Right atrium auricular region (tissue), 2 donors: ENCODE data around the gene GMNN. TPM values are rescaled to one million over a fixed set of nuclear protein-coding genes. Genes with fewer than 3 reads are reported as not detected.
A peak's percentile ranks its signal among the peaks of the same experiment; 100 is the strongest.

Experiments used
- DNase-seq: peaks from one replicate; pipeline ENCODE4 v3.0.0-alpha.2; 2019; ENCODE audit warnings: low spot score
- H3K27ac ChIP-seq, 2 donors: fragments of 200-600 bp; sonication (generic); 1 replicate in 1 of 2; 2 replicates in 1 of 2; pipeline ENCODE4 v1.5.1; 2016 to 2019
- H3K27me3 ChIP-seq, 2 donors: fragments of 200-600 bp; sonication (generic); one replicate each; pipeline versions ENCODE4 v1.5.1 to v1.6.0; 2017 to 2019
- H3K36me3 ChIP-seq: fragments of 200-600 bp; sonication (generic); one replicate; pipeline ENCODE4 v1.5.1; 2016
- H3K4me1 ChIP-seq, 2 donors: fragments of 200-600 bp; sonication (generic); one replicate each; pipeline versions ENCODE4 v1.5.1 to v1.6.0; 2017 to 2019
- H3K4me3 ChIP-seq, 2 donors: fragments of 200-600 bp; sonication (generic); 1 replicate in 1 of 2; 2 replicates in 1 of 2; pipeline ENCODE4 v1.5.1; 2017 to 2019; ENCODE audit warnings: mild to moderate bottlenecking in 1 of 2, moderate library complexity in 1 of 2
- H3K9me3 ChIP-seq, 2 donors: fragments of 200-600 bp; sonication (generic); one replicate each; pipeline ENCODE4 v1.5.1; 2019
- total RNA-seq, 2 donors: library from RNA; depleted of rRNA; stranded (reverse); fragments of >200 nt; gene quantifications; one replicate each; pipeline ENCODE4 v1.1.0, GENCODE V29; 2016
- TF ChIP-seq, protein P1 (sequence below), 2 donors: fragments of 200-600 bp; sonication (generic); IDR thresholded peaks; one replicate each; pipeline ENCODE4 v1.5.1; 2019; ENCODE audit warnings: antibody characterized with exemption in 2 of 2

Gene GMNN
- total RNA-seq, 2 donors from 2014 or later = 4.0 to 4.2 TPM

DNA sequence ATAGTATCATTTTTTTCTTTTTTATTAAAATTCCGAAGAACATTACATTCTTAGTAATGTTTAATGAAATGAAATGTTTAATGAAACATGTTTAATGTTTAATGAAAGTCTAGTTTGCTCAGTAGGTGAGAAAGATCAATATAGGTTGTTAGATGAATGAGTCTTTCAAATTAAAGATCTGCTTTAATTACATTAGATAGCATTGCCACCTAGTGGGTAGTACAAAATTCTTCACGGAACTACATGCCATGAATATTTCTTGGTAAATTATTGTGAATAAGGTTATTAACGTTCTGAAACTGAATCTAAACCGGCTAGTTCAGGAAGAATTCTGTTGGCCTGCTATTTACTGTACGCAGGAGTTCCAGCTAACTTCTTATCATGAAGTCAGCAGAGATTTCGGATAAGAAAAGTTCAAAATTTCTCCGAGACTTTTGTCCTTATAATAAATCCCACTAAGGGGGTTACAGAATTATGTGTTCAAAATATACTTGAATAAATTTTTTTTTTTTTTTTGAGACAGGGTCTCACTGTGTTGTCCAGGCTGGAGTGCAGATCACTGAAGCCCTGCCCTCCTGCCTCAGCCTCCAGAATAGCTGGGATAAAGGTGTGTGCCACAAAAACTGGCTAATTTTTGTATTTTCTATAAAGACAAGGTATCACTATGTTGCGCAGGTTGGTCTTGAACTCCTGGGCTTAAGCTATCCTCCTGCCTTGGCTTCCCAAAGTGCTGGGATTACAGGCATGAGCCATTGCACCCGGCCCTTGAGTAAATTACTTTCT is 7.9 kb upstream of the GMNN start:
- Histone ChIP-seq H3K4me1 (no peaks in the 10 kb centered on the region), H3K4me3 (no peak overlapping the region), H3K36me3 (no peaks in the 10 kb centered on the region), H3K27ac (no peak overlapping the region), H3K9me3 (no peaks in the 10 kb centered on the region), H3K27me3 (no peaks in the 10 kb centered on the region)
- no peak for DNase-seq
- TF ChIP-seq, protein P1, sequence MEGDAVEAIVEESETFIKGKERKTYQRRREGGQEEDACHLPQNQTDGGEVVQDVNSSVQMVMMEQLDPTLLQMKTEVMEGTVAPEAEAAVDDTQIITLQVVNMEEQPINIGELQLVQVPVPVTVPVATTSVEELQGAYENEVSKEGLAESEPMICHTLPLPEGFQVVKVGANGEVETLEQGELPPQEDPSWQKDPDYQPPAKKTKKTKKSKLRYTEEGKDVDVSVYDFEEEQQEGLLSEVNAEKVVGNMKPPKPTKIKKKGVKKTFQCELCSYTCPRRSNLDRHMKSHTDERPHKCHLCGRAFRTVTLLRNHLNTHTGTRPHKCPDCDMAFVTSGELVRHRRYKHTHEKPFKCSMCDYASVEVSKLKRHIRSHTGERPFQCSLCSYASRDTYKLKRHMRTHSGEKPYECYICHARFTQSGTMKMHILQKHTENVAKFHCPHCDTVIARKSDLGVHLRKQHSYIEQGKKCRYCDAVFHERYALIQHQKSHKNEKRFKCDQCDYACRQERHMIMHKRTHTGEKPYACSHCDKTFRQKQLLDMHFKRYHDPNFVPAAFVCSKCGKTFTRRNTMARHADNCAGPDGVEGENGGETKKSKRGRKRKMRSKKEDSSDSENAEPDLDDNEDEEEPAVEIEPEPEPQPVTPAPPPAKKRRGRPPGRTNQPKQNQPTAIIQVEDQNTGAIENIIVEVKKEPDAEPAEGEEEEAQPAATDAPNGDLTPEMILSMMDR (IDR thresholded peaks at IDR 0.05) = peak in 1 of 2 donors; percentile 56

DNA sequence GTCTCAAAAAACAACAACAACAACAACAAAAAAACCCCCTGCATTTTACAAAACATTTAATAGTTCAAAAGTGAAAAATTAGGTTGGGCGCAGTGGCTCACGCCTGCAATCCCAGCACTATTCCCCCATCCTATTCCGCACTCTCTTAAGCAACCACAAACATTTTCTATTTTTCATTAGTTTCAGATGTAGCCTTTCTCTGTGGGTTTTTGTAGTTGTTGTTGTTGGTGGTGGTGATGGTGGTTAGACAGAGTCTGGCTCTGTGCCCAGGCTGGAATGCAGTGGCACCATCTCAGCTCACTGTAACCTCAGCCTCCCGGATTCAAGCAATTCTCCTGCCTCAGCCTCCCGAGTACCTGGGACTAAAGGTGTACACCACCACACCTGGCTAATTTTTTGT is 6.4 kb upstream of the GMNN start:
- Histone ChIP-seq H3K4me3 (no peak overlapping the region), H3K9me3 (no peaks in the 10 kb centered on the region), H3K4me1 (no peaks in the 10 kb centered on the region), H3K27ac (no peak overlapping the region), H3K27me3 (no peaks in the 10 kb centered on the region), H3K36me3 (no peaks in the 10 kb centered on the region)
- DNase-seq = no peak
- TF ChIP-seq, protein P1 (IDR thresholded peaks at IDR 0.05) = no peak

DNA sequence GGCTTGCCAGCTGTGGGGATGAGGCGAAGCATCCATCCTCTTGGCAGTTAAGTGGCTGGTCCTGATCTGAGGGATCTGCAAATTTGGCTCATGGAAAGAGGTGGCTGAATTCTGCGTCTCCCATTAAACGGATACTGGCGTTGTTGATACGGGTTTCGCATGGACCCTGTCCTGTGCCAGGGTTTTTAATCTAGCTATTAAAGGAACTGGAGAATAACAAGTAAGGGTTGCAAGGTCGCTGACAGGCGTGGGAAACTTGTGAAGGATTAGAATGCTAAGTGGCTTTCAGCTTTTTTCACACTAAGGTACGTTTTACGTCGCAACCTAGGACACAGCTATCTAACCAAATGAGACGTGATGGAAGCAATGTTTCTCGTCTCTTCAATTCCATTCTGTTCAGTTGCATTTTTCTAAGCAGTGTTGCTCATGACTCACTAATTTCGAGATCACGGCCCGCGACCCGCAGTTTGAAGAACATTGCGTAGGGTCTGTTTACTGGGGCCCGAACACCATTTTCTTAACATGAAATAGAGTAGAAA is 852 bp downstream of the GMNN start:
- Histone ChIP-seq H3K4me1 (peaks cover 0 to 10% of the 10 kb centered on the region in 2 donors), H3K27ac (peak overlapping the region; percentile 97 to 98), H3K36me3 (no peaks in the 10 kb centered on the region), H3K4me3 (peak overlapping the region; percentile 78 to 98), H3K9me3 (no peaks in the 10 kb centered on the region), H3K27me3 (no peaks in the 10 kb centered on the region)
- TF ChIP-seq, protein P1 (IDR thresholded peaks at IDR 0.05) = no peak
- no peak for DNase-seq

DNA sequence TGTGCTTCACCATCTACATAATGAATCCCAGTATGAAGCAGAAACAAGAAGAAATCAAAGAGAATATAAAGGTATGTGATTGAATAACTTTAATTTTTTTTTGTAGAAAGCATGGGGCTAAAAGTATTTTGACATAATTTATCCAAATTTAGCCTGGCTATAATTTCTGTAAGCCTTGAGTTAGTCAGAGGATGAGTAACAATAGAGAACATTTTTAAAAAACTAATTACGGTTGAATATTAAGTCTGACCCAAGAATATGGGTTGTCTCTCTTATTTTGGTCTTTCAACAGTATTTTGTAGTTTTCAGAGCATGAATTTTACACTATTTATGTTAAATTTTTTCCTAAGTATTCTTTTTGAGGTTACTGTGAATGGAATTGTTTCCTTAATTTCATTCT is 2.5 kb downstream of the GMNN start:
- no peak for DNase-seq
- H3K4me3 ChIP-seq = no peak overlapping the region
- TF ChIP-seq, protein P1 (IDR thresholded peaks at IDR 0.05) = no peak
- no peaks in the 10 kb centered on the region for H3K9me3 ChIP-seq
- H3K4me1 ChIP-seq = peaks cover 0 to 10% of the 10 kb centered on the region in 2 donors
- no peaks in the 10 kb centered on the region for H3K27me3 ChIP-seq
- H3K27ac ChIP-seq = no peak overlapping the region
- no peaks in the 10 kb centered on the region for H3K36me3 ChIP-seq

DNA sequence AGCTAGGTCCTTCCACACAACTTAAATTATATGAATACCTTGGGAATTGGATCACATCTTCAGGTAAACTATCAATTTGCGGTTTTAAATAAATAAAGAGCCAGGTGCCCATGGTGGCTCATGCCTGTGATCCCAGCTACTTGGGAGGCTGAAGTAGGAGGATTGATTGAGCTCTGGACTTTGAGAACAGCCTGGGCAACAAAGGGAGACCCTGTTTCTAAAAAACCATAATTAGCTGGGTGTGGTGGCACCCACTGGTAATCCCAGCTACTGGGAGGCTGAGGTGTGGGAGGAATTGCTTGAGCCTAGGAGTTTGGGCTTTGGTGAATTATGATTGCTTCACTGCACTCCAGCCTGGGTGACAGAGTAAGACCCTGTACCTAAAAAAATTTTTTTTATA is 3.4 kb downstream of the GMNN start:
- TF ChIP-seq, protein P1 (IDR thresholded peaks at IDR 0.05) = no peak
- no peak for DNase-seq

More for the DNA sequence above, 3.4 kb downstream of the GMNN start:
- Histone ChIP-seq H3K9me3 (no peaks in the 10 kb centered on the region), H3K4me1 (peaks cover 0 to 10% of the 10 kb centered on the region in 2 donors), H3K27me3 (no peaks in the 10 kb centered on the region), H3K27ac (no peak overlapping the region), H3K4me3 (no peak overlapping the region), H3K36me3 (no peaks in the 10 kb centered on the region)
